Activated CD8-positive, alpha-beta T cell treated with anti-CD3 and anti-CD28 coated beads, Interleukin-2, amount 10 ng/mL, durations not matched to agents 7 days and 5 days (primary cell): Measurements from ENCODE around the gene SLC29A1. TPM values are rescaled to one million over a fixed set of nuclear protein-coding genes. Genes with fewer than 3 reads are reported as not detected.

Experiments
- ATAC-seq: fragments of 150-1000 bp; cut with Tn5 transposase; one replicate; pipeline ENCODE4 v1.10.0; 2021; ENCODE audit warnings: moderate library complexity
- CTCF ChIA-PET: fragments of 350-600 bp; sonication (Branson Sonifier 250); formaldehyde crosslinking; loops from one replicate; lab custom pipeline; 2021; ENCODE audit warnings: antibody characterized with exemption; lab: Charles Lee
- POLR2A ChIA-PET: fragments of 350-600 bp; sonication (Branson Sonifier 250); formaldehyde crosslinking; loops from one replicate; lab custom pipeline; 2021; ENCODE audit warnings: antibody characterized with exemption; lab: Charles Lee
- DNase-seq: peaks from one replicate; pipeline ENCODE4 v3.0.0-alpha.2; 2020
- H3K27ac Mint-ChIP-seq: one replicate; pipeline ENCODE4 v1.8.0; 2021; ENCODE audit warnings: mild to moderate bottlenecking, mixed read lengths
- H3K27me3 Mint-ChIP-seq: one replicate; pipeline ENCODE4 v1.8.0; 2021; ENCODE audit warnings: low read depth, mixed read lengths
- H3K36me3 Mint-ChIP-seq: one replicate; pipeline ENCODE4 v1.8.0; 2021; ENCODE audit warnings: low read depth, mixed read lengths
- H3K4me1 Mint-ChIP-seq: one replicate; pipeline ENCODE4 v1.8.0; 2021; ENCODE audit warnings: low read depth, mixed read lengths
- H3K4me3 Mint-ChIP-seq: one replicate; pipeline ENCODE4 v1.8.0; 2021; ENCODE audit warnings: mild to moderate bottlenecking, mixed read lengths
- H3K9me3 Mint-ChIP-seq: one replicate; pipeline ENCODE4 v1.8.0; 2022; ENCODE audit warnings: mixed read lengths; ENCODE audit not compliant: insufficient read depth
- total RNA-seq, 2 experiments: library from RNA; stranded (reverse); gene quantifications; one replicate each; pipeline ENCODE4 v1.2.3, GENCODE V29; 2021

Gene SLC29A1
- total RNA-seq, 2 experiments from 2014 or later = 49.2 to 53.4 TPM

- no peaks in the 10 kb centered on the region for H3K27me3 Mint-ChIP-seq
- ChIA-PET CTCF (interaction anchor here (0.6 to 2.8 kb wide), 4 partner anchors 14 to 66 kb away, joined by 6 to 36 read pairs (median 9); partner anchors contain the start of gene SLC35B2), POLR2A (interaction anchor here (0.6 to 5.6 kb wide), 4 partner anchors 8 to 33 kb away, joined by 3 to 54 read pairs (median 4); partner anchors contain the start of genes HSP90AB1 and SLC35B2)
- H3K9me3 Mint-ChIP-seq = no peaks in the 10 kb centered on the region
- no peak for DNase-seq
- H3K27ac Mint-ChIP-seq = peak overlapping the region; percentile 36
- no peak for ATAC-seq
- H3K4me3 Mint-ChIP-seq = peak overlapping the region; percentile 80
- H3K4me1 Mint-ChIP-seq = peaks cover 23% of the 10 kb centered on the region
- peaks cover 6% of the 10 kb centered on the region for H3K36me3 Mint-ChIP-seq
Measured at GRCh38 chr6:44238687-44239350, 15.4 kb downstream of the SLC29A1 start.

GRCh38 chr6:44243345-44243744 is 19.9 kb downstream of the SLC29A1 start:
- DNase-seq (no peak), ATAC-seq (no peak)
- peaks cover 13% of the 10 kb centered on the region for H3K36me3 Mint-ChIP-seq
- no peak overlapping the region for H3K27ac Mint-ChIP-seq
- H3K9me3 Mint-ChIP-seq = no peaks in the 10 kb centered on the region
- H3K27me3 Mint-ChIP-seq = no peaks in the 10 kb centered on the region
- H3K4me3 Mint-ChIP-seq = no peak overlapping the region
- peaks cover 15% of the 10 kb centered on the region for H3K4me1 Mint-ChIP-seq
- POLR2A ChIA-PET = interaction anchor here (0.8 kb wide), 1 partner anchor 13 kb away, joined by 4 read pairs; the partner anchor contains the start of gene SLC35B2
- CTCF ChIA-PET = interaction anchor here (4.0 to 8.1 kb wide), 2 partner anchors 9 to 11 kb away, joined by 17 to 75 read pairs; partner anchors contain the start of gene SLC35B2

- Mint-ChIP-seq H3K27ac (peak overlapping the region; percentile 99), H3K36me3 (peaks cover 34% of the 10 kb centered on the region)
- POLR2A ChIA-PET = interaction anchor here (0.6 to 4.4 kb wide), 6 partner anchors 9 to 59 kb away, joined by 3 to 104 read pairs (median 46); partner anchors contain the start of genes NFKBIE, SLC29A1 and SLC35B2
Measured at GRCh38 chr6:44245391-44245911, 22.1 kb downstream of the SLC29A1 start.

GRCh38 chr6:44245912-44246662 is 22.7 kb downstream of the SLC29A1 start:
- ChIA-PET CTCF (interaction anchor here (0.7 to 8.1 kb wide), 17 partner anchors 9 to 113 kb away, joined by 3 to 75 read pairs (median 5); partner anchors contain the start of genes SLC29A1 and SLC35B2), POLR2A (interaction anchor here (0.5 to 4.4 kb wide), 26 partner anchors 10 to 1317 kb away, joined by 3 to 104 read pairs (median 4); partner anchors contain the start of genes AARS2, CDC5L, CNPY3 and GTPBP2)
- Mint-ChIP-seq H3K4me1 (peaks cover 38% of the 10 kb centered on the region), H3K4me3 (peak overlapping the region; percentile 98), H3K36me3 (peaks cover 41% of the 10 kb centered on the region), H3K9me3 (no peaks in the 10 kb centered on the region), H3K27me3 (no peaks in the 10 kb centered on the region), H3K27ac (peak overlapping the region; percentile 99)
- DNase-seq (peak; percentile 86), ATAC-seq (peak; percentile 38)

More at GRCh38 chr6:44245391-44245911, 22.1 kb downstream of the SLC29A1 start:
- H3K4me3 Mint-ChIP-seq = peak overlapping the region; percentile 98
- no peak for ATAC-seq
- peaks cover 33% of the 10 kb centered on the region for H3K4me1 Mint-ChIP-seq
- CTCF ChIA-PET = interaction anchor here (0.7 to 8.1 kb wide), 13 partner anchors 8 to 113 kb away, joined by 3 to 75 read pairs (median 4); partner anchors contain the start of genes SLC29A1 and SLC35B2
- no peaks in the 10 kb centered on the region for H3K9me3 Mint-ChIP-seq
- DNase-seq = no peak
- no peaks in the 10 kb centered on the region for H3K27me3 Mint-ChIP-seq

- Mint-ChIP-seq H3K36me3 (peaks cover 48% of the 10 kb centered on the region), H3K27me3 (no peaks in the 10 kb centered on the region), H3K9me3 (no peaks in the 10 kb centered on the region), H3K27ac (peak within 1 kb of the TSS; percentile 99), H3K4me3 (peak within 1 kb of the TSS; percentile 98), H3K4me1 (peaks cover 44% of the 10 kb centered on the region)
- POLR2A ChIA-PET = interaction anchor here (0.5 to 4.4 kb wide), 26 partner anchors 9 to 1318 kb away, joined by 3 to 104 read pairs (median 4); partner anchors contain the start of genes AARS2, CDC5L, CNPY3 and GTPBP2
- CTCF ChIA-PET = interaction anchor here (1.3 to 8.1 kb wide), 10 partner anchors 8 to 74 kb away, joined by 3 to 75 read pairs (median 8); partner anchors contain the start of gene SLC35B2
- DNase-seq = peak; percentile 97
- peak; percentile 80 for ATAC-seq
Measured at GRCh38 chr6:44246663-44247337, 23.4 kb downstream of the SLC29A1 start, which contains the start of gene HSP90AB1. HSP90AB1 (plus strand) TSS chr6:44247101; CDS start chr6:44248630, 1,529 bp downstream.

GRCh38 chr6:44247338-44248302 is 24.2 kb downstream of the SLC29A1 start:
- peak overlapping the region; percentile 99 for H3K27ac Mint-ChIP-seq
- CTCF ChIA-PET = interaction anchor here (1.3 to 8.1 kb wide), 9 partner anchors 7 to 75 kb away, joined by 3 to 75 read pairs (median 8); partner anchors contain the start of gene SLC35B2
- peak; percentile 43 for ATAC-seq

GRCh38 chr6:44248579-44248978 is 25.2 kb downstream of the SLC29A1 start:
- POLR2A ChIA-PET = interaction anchor here (1.1 to 4.4 kb wide), 5 partner anchors 7 to 120 kb away, joined by 3 to 104 read pairs (median 54); partner anchors contain the start of genes NFKBIE and SLC35B2
- peak overlapping the region; percentile 98 for H3K4me3 Mint-ChIP-seq
- H3K27me3 Mint-ChIP-seq = no peaks in the 10 kb centered on the region
- peaks cover 64% of the 10 kb centered on the region for H3K36me3 Mint-ChIP-seq
- DNase-seq (no peak), ATAC-seq (no peak)
- CTCF ChIA-PET = interaction anchor here (2.3 to 8.1 kb wide), 2 partner anchors 6 to 20 kb away, joined by 9 to 75 read pairs; partner anchors contain the start of gene SLC35B2
- H3K27ac Mint-ChIP-seq = peak overlapping the region; percentile 99
- peaks cover 57% of the 10 kb centered on the region for H3K4me1 Mint-ChIP-seq
- no peaks in the 10 kb centered on the region for H3K9me3 Mint-ChIP-seq

More at GRCh38 chr6:44247338-44248302, 24.2 kb downstream of the SLC29A1 start:
- H3K9me3 Mint-ChIP-seq = no peaks in the 10 kb centered on the region
- H3K27me3 Mint-ChIP-seq = no peaks in the 10 kb centered on the region
- peaks cover 49% of the 10 kb centered on the region for H3K4me1 Mint-ChIP-seq
- peaks cover 55% of the 10 kb centered on the region for H3K36me3 Mint-ChIP-seq
- POLR2A ChIA-PET = interaction anchor here (0.5 to 4.4 kb wide), 26 partner anchors 8 to 1318 kb away, joined by 3 to 104 read pairs (median 4); partner anchors contain the start of genes CDC5L, CNPY3, GTPBP2 and NFKBIE
- DNase-seq = peak; percentile 87
- peak overlapping the region; percentile 98 for H3K4me3 Mint-ChIP-seq

- Mint-ChIP-seq H3K4me1 (peaks cover 62% of the 10 kb centered on the region), H3K9me3 (no peaks in the 10 kb centered on the region), H3K27me3 (no peaks in the 10 kb centered on the region), H3K36me3 (peaks cover 70% of the 10 kb centered on the region), H3K27ac (peak overlapping the region; percentile 99), H3K4me3 (peak overlapping the region; percentile 98)
- no peak for DNase-seq
- CTCF ChIA-PET = interaction anchor here (8.1 kb wide), 1 partner anchor 6 kb away, joined by 75 read pairs; the partner anchor contains the start of gene SLC35B2
- POLR2A ChIA-PET = interaction anchor here (0.8 kb wide), 1 partner anchor 13 kb away, joined by 3 read pairs; no protein-coding TSS in a partner anchor
- no peak for ATAC-seq
Measured at GRCh38 chr6:44249082-44249748, 25.8 kb downstream of the SLC29A1 start.
